ENCODE measurements around the gene CNTNAP5. TPM values are rescaled to one million over a fixed set of nuclear protein-coding genes. Genes with fewer than 3 reads are reported as not detected.

Gene CNTNAP5
- total and polyA plus RNA-seq, 9 of the 15 experiments (the other 6 are each of a cell fraction or from before 2014, with no cell fraction given) = not detected

DNA sequence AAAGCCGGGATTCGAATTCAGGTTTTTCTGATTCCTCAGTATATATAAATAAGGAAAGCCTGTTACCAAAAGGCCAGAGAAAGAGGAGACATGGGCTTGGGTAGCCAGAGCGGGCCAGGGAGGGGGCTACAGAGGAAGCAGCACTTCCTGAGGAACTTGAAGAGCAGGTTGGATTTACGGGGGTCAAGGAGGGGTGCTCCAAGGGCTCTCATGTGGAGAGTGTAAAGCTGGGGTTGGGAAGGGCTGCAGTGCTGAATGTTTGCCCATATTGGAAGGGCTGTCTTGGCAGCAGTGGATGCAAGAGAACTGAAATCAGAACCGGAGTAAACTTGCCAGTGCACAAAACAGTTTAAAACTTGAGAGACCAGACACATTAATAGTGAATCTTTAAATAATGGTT lies 511.5 kb downstream of the CNTNAP5 start:
- no peaks in the 10 kb centered on the region for H4K20me1 ChIP-seq (replicated peaks; ENCODE audit: control insufficient read depth, insufficient read depth, low read length)
- no TSS peak for BruUV-seq (replicated peaks)
- no peak overlapping the region for H3K27ac ChIP-seq (ENCODE audit: extremely low read depth, low read depth, low read length)
- POLR2A ChIA-PET = no interaction called here
- no peak for DNase-seq (ENCODE audit: extremely low read depth in 1 of 4, low spot score in 3 of 4)
- in situ Hi-C loops (cut with MboI) = no loop called here
- H3K4me3 ChIP-seq = no peak overlapping the region
- no peak overlapping the region for H2AFZ ChIP-seq (ENCODE audit: low read depth, low read length)
- no peak for ATAC-seq
- H3K9ac ChIP-seq (ENCODE audit: insufficient read depth in 1 of 2, low read depth in 2 of 2, low read length in 2 of 2) = no peak overlapping the region
- intact Hi-C loops (cut with micrococcal nuclease) = no loop called here
- TF ChIP-seq, protein P1, sequence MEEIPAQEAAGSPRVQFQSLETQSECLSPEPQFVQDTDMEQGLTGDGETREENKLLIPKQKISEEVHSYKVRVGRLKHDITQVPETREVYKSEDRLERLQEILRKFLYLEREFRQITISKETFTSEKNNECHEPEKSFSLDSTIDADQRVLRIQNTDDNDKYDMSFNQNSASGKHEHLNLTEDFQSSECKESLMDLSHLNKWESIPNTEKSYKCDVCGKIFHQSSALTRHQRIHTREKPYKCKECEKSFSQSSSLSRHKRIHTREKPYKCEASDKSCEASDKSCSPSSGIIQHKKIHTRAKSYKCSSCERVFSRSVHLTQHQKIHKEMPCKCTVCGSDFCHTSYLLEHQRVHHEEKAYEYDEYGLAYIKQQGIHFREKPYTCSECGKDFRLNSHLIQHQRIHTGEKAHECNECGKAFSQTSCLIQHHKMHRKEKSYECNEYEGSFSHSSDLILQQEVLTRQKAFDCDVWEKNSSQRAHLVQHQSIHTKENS (CRISPR knock-in tag; IDR thresholded peaks at IDR 0.05) = no peak
- TF ChIP-seq THRAP3 (IDR thresholded peaks at IDR 0.05; ENCODE audit: borderline replicate concordance) = no peak
- no peak for TF ChIP-seq SP2 (IDR thresholded peaks at IDR 0.05; ENCODE audit: extremely low read depth, low read depth, low read length, poor library complexity, severe bottlenecking)
- TF ChIP-seq, protein P2, sequence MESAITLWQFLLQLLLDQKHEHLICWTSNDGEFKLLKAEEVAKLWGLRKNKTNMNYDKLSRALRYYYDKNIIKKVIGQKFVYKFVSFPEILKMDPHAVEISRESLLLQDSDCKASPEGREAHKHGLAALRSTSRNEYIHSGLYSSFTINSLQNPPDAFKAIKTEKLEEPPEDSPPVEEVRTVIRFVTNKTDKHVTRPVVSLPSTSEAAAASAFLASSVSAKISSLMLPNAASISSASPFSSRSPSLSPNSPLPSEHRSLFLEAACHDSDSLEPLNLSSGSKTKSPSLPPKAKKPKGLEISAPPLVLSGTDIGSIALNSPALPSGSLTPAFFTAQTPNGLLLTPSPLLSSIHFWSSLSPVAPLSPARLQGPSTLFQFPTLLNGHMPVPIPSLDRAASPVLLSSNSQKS (CRISPR knock-in tag; IDR thresholded peaks at IDR 0.05) = no peak
- TF ChIP-seq PHTF2 (CRISPR knock-in tag; IDR thresholded peaks at IDR 0.05) = no peak
- TF ChIP-seq RCOR1 (IDR thresholded peaks at IDR 0.05; ENCODE audit: borderline replicate concordance in 1 of 2, low read depth in 2 of 2, low read length in 2 of 2) = no peak
- no peak for TF ChIP-seq MTA3 (IDR thresholded peaks at IDR 0.05; ENCODE audit: borderline replicate concordance)
- no peak for TF ChIP-seq ETV6 (IDR thresholded peaks at IDR 0.05; ENCODE audit: borderline replicate concordance in 1 of 2, low read depth in 2 of 2, low read length in 1 of 2)
- TF ChIP-seq ETV6 (CRISPR knock-in tag; IDR thresholded peaks at IDR 0.05; ENCODE audit: borderline replicate concordance) = no peak
- no peak for TF ChIP-seq NR3C1 (CRISPR knock-in tag; IDR thresholded peaks at IDR 0.05)
- TF ChIP-seq COPS2 (conservative IDR thresholded peaks at IDR 0.05) = no peak
- no peak for TF ChIP-seq KAT2B (IDR thresholded peaks at IDR 0.05; ENCODE audit: low read depth, low read length)
- TF ChIP-seq, protein P3, sequence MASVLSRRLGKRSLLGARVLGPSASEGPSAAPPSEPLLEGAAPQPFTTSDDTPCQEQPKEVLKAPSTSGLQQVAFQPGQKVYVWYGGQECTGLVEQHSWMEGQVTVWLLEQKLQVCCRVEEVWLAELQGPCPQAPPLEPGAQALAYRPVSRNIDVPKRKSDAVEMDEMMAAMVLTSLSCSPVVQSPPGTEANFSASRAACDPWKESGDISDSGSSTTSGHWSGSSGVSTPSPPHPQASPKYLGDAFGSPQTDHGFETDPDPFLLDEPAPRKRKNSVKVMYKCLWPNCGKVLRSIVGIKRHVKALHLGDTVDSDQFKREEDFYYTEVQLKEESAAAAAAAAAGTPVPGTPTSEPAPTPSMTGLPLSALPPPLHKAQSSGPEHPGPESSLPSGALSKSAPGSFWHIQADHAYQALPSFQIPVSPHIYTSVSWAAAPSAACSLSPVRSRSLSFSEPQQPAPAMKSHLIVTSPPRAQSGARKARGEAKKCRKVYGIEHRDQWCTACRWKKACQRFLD (CRISPR knock-in tag; IDR thresholded peaks at IDR 0.05) = no peak
- no peaks in the 10 kb centered on the region for H3K9me1 ChIP-seq (ENCODE audit: control insufficient read depth, insufficient read depth, low read length)
- WGBS (ENCODE audit: insufficient coverage, low coverage, missing lambda C conversion rate) = 2% methylated on average over 4 of the region's 5 CpGs
- no peaks in the 10 kb centered on the region for H3K36me3 ChIP-seq (ENCODE audit: control insufficient read depth, insufficient read depth, low read length)
- H3K4me2 ChIP-seq (ENCODE audit: insufficient read depth, low read length) = no peak overlapping the region
- no peaks in the 10 kb centered on the region for H3K4me1 ChIP-seq (replicated peaks in 1 of 2; ENCODE audit: control insufficient read depth in 2 of 2, insufficient read depth in 2 of 2, low read length in 2 of 2)
- no peaks in the 10 kb centered on the region for H3K27me3 ChIP-seq (ENCODE audit: control insufficient read depth in 2 of 2, insufficient read depth in 2 of 2, low read length in 2 of 2)
- no peak for FAIRE-seq
- no peaks in the 10 kb centered on the region for H3K79me2 ChIP-seq (ENCODE audit: control insufficient read depth, insufficient read depth, low read length)
- CTCF ChIA-PET (ENCODE audit: low intra/inter-chr PET ratio) = no interaction called here
- no peaks in the 10 kb centered on the region; the same call in 1 of the 2 replicates for H3K9me3 ChIP-seq (replicated peaks; ENCODE audit: control insufficient read depth, insufficient read depth, low read depth, low read length)

All from K562 (cell line).